SJCRH30 (cell line): ENCODE data around the gene CMBL. TPM values are rescaled to one million over a fixed set of nuclear protein-coding genes. Genes with fewer than 3 reads are reported as not detected.
A peak's percentile ranks its signal among the peaks of the same experiment; 100 is the strongest.
"Not testable (repeated sequence)": the region's sequence is repeated elsewhere in the genome, so short reads cannot be mapped to it uniquely, and the experiment has no call there.

Source experiments
- DNase-seq, 2 experiments: peaks; one replicate each; pipeline ENCODE4 v3.0.0-alpha.2; 2015 to 2020
- H3K27ac ChIP-seq: fragments of 250-450 bp; sonication (Bioruptor Pico); 2 replicates; pipeline ENCODE4 v1.5.1; 2020; ENCODE audit warnings: mild to moderate bottlenecking, moderate library complexity
- H3K27me3 ChIP-seq: fragments of 250-450 bp; sonication (Bioruptor Pico); 2 replicates; pipeline ENCODE4 v1.5.1; 2020; ENCODE audit warnings: mild to moderate bottlenecking, moderate library complexity
- H3K36me3 ChIP-seq: fragments of 250-450 bp; sonication (Bioruptor Pico); 2 replicates; pipeline ENCODE4 v1.5.1; 2020; ENCODE audit warnings: mild to moderate bottlenecking, moderate library complexity
- H3K4me1 ChIP-seq: fragments of 250-450 bp; sonication (Bioruptor Pico); 2 replicates; pipeline ENCODE4 v1.5.1; 2020; ENCODE audit warnings: mild to moderate bottlenecking, moderate library complexity
- H3K4me3 ChIP-seq: fragments of 250-450 bp; sonication (Bioruptor Pico); 2 replicates; pipeline ENCODE4 v1.5.1; 2020; ENCODE audit warnings: mild to moderate bottlenecking, moderate library complexity
- H3K9me3 ChIP-seq: fragments of 250-450 bp; sonication (Bioruptor Pico); replicated peaks from 2 replicates; pipeline ENCODE4 v1.5.1; 2020; ENCODE audit warnings: mild to moderate bottlenecking, moderate library complexity
- total RNA-seq: library from RNA; depleted of rRNA; stranded (reverse); fragments of >200 nt; shearing (Covaris generic); gene quantifications from 2 replicates; pipeline ENCODE4 v1.2.3, GENCODE V29; 2014; rRNA removed

The CMBL gene
- not detected in 2 replicates for total RNA-seq

DNA sequence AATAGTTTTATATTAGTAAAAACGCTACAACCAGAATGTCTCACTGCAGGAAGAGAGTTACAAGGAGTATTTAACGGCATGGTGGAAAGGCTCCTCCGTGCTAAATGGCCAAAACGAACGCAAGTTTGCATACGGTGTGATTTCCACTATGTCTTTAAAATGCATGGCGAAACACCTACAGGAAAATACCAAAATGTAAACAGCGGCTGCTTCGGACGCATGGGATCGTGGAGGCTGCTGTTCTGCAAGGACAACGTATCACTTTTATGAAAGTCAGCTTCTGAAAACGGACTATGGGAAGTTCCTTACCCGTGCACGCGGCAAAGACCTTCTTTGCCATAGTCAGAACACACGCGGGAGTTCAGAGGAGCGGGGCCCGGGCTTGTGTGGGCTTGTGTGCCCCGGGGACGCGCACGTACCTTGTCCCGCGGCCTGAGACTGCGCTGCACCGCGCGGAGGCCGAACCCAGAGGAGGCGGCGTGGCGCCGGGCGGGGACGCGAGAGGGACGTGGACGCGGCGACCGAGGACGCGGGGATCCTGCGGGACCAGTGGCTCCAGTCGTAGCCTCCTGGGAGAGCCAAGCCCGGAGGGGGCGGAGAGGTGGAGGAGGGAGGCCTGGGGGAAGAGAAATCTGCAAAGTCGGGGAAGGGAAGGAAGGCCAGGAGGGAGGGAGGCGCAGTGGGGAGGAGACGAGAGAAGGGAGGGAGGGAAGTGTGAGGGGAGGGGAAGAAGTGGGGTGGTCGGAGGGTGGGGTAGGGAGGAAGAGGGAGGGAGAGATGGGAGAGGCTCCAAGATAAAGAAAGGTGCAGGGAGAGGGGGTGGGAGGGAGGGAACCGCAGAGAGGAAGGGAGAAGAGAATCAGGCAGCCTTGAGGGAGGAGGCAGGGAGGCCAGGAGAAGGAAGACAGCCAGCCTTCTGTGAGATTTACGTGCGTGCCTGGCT is at the start of gene CMBL:
Gene CMBL (minus strand): TSS at position 697 of the 943 bp plus-strand sequence. CDS start 17,140 bp downstream, outside the sequence.
- Histone ChIP-seq H3K9me3 (no peaks in the 10 kb centered on the region), H3K27ac (no peak within 1 kb of the TSS), H3K4me1 (no peaks in the 10 kb centered on the region), H3K27me3 (no peaks in the 10 kb centered on the region), H3K36me3 (no peaks in the 10 kb centered on the region), H3K4me3 (no peak within 1 kb of the TSS)
- DNase-seq, result no peak

DNA sequence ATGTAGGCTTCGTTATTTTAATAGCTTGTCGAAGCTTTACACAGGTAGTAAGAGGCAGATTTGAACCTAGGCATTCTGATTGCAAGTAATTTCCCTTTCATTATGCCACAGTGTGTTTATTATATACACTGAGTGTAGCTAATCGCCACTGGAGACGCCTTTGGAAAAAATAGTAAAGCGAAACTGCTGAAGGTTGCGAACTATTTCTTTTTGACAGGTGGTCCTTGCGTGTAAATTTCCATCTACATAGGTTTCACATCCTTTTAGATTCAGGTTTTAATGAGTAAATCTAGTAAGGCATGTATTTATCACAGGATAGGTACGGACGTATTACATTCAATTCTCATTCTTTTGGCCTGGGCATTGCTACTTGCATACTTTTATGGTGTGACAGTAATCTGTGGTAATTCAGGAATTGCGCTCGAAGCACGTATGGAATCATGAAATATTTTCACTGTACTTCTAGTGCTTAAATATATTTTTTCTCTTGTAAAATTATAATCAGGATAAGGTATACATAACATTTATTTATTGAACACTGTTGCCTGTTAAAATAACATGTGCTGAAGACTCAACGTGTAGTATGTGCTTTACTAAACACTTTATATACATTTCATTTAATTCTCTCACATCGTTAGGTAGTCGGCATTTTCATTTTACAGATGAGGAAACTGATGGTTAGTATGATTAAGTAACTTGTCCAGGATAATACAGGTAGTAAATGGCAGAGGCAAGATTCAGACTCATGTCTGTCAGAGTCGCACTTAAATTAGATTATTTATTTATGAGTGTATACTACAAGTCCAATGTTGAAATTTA is 47.6 kb upstream of the CMBL start:
- H3K9me3 ChIP-seq, result no peaks in the 10 kb centered on the region
- H3K27me3 ChIP-seq, result no peaks in the 10 kb centered on the region
- H3K36me3 ChIP-seq, result no peaks in the 10 kb centered on the region
- peak in 1 of 2 experiments; percentile 19 for DNase-seq
- peak overlapping the region; percentile 91; the same call in 1 of the 2 replicates for H3K27ac ChIP-seq
- peak overlapping the region; percentile 88 for H3K4me3 ChIP-seq
- H3K4me1 ChIP-seq, result no peaks in the 10 kb centered on the region

DNA sequence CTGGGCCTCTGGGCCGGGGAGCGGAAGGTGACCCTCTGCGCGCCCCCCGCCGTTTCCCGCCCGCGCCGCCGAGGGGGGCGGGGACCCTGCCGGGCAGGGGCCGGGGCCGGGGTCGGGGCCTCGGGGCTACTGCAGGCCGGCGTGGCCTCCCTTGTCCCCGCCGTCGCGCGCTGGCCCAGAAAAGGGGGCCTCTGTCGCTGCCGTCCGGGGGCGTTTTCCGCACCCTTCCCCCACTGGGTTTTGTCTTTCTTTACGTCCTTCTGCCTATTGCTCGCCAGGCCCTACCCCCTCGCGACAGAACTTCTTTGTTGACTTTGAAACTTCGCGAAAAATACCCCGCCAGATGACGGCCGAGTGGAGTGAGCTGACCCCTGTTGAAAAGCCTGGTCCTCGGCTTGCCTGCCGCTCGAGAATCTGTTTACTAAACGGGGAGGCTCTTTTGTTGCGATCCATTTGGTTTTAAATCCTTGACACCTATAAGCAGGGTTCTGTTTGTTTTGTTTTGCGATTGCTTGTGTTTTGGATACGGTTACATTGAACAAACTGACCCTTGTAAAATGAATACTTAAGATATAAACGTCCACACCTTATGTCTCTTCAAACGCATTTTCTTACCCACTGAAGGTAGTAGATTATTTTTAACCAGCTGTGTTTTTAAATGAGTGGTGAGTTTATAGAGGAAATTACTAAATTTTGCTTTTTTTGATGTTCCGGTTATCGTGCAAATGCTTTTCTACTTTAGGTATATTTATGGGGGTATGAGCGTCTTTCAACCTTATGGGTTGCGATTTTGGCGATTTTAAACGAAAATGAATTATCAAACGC is 46.6 kb upstream of the CMBL start:
- Histone ChIP-seq H3K4me3 (peak overlapping the region; percentile 88), H3K27me3 (no peaks in the 10 kb centered on the region), H3K4me1 (no peaks in the 10 kb centered on the region), H3K36me3 (no peaks in the 10 kb centered on the region), H3K27ac (peak overlapping the region; percentile 91), H3K9me3 (no peaks in the 10 kb centered on the region)
- DNase-seq, result peak; percentile 53 to 64

- no peaks in the 10 kb centered on the region for H3K4me1 ChIP-seq
- peak within 1 kb of the TSS; percentile 91 for H3K27ac ChIP-seq
- no peaks in the 10 kb centered on the region for H3K27me3 ChIP-seq
- peak; percentile 87 to 89 for DNase-seq
- H3K36me3 ChIP-seq, result no peaks in the 10 kb centered on the region
- peak within 1 kb of the TSS; percentile 88 for H3K4me3 ChIP-seq
- H3K9me3 ChIP-seq, result no peaks in the 10 kb centered on the region
These were observed 45.7 kb upstream of the CMBL start, which contains the start of gene MARCHF6 for GRCh38 chr5:10353241-10354047. Gene MARCHF6 (plus strand): TSS chr5:10353695. CDS start chr5:10353899, 204 bp downstream.

DNA sequence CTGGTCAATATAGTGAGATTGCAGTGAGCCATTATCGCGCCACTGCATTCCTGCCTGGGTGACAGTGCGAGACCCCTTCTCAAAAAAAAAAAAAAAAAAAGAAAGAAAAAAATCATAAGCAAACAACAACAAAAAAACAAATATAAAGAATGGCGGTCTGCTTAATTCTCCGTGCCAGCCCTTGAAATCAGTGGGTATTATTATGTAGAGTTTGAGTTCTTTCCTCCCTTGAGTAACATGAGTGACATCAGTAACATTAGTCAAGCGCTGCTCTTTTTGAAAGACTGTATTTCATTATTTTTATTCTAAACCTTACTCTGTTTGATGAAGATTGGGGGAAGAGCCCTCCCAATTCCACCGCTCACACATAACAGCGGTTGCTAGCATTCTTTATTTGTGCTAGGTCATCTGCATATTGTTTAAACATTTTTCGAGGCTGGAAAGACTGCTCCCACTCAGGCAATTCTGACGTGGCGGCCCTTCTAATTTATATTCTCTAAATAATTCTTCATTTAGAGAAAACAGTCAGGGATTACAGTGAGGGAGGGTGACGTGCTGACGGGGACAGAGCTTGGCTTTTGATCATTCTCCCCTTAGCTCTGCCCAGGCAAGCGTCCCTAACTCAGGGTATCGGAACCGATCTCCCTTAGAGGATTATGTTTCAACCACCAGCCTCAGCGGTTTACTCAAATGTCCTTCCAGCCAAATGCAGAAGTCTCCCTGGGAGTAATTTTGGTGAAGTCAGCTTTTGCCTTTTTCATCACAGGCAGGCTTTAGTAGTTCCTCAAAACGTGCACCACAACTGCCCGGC is 44.9 kb upstream of the CMBL start:
- peak; percentile 33 to 60 for DNase-seq
- H3K4me1 ChIP-seq, result no peaks in the 10 kb centered on the region

GRCh38 chr5:10351919-10352318 is 44.2 kb upstream of the CMBL start:
- Histone ChIP-seq H3K27ac (no peak overlapping the region), H3K4me1 (no peaks in the 10 kb centered on the region), H3K36me3 (no peaks in the 10 kb centered on the region), H3K27me3 (no peaks in the 10 kb centered on the region), H3K9me3 (no peaks in the 10 kb centered on the region), H3K4me3 (no peak overlapping the region)
- no peak for DNase-seq

More for the DNA sequence above, 44.9 kb upstream of the CMBL start:
- H3K9me3 ChIP-seq, result no peaks in the 10 kb centered on the region
- no peaks in the 10 kb centered on the region for H3K36me3 ChIP-seq
- no peaks in the 10 kb centered on the region for H3K27me3 ChIP-seq
- H3K4me3 ChIP-seq, result peak overlapping the region; percentile 88
- H3K27ac ChIP-seq, result peak overlapping the region; percentile 91

DNA sequence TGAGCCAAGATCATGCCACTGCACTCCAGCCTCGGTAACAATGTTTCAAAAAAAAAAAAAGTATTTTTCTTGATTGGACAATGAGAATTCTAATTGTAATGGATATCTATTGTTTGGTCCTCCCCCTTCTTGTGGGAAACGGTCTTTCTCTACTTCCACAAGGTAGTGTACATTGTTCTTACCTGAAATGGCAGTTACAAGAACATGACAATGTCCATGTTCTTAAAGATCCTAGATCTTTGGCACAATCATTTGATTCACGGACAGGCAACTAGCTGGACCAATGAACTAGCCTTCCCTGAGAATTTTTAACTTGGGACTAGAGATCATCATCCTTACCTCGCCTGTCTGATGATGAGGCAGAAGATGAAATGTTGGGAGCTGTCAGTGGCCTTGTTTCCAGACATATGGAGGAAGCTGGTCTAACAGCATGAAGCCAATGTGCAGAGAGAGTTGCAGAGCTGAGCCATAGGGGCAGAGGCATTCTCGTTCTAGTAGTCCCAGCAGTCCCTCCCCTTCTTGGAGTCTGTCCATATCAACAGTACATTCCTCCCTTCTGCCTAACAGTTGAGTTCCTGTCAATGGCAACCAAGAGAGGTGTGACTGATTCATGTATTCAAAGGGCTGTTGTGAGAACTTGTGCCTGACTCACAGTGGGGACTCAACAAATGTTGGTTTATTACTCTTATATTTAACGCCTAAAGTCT is 43.6 kb upstream of the CMBL start:
- Histone ChIP-seq H3K27me3 (no peaks in the 10 kb centered on the region), H3K27ac (no peak overlapping the region), H3K4me3 (no peak overlapping the region), H3K36me3 (no peaks in the 10 kb centered on the region), H3K4me1 (no peaks in the 10 kb centered on the region), H3K9me3 (no peaks in the 10 kb centered on the region)
- no peak for DNase-seq

DNA sequence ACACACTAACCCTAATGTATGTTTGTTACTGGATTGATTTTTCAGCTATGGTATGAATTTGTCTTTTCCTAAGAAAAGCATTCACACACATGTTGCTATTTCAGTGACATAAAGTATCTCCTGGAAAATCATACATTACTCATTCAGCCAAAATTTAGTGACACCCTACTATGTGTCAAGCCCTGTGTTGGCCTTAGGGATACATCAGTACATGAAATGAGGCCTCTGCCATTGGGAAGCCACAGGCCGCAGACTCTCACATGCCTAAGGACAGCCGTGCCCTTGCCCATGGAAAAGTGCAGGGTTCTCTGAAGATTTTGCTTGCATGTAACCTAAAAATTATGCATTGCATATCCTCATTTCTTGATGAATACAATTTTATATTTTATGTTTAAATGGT is 40.6 kb upstream of the CMBL start:
- Histone ChIP-seq H3K4me3 (no peak overlapping the region), H3K9me3 (no peaks in the 10 kb centered on the region), H3K4me1 (no peaks in the 10 kb centered on the region), H3K36me3 (no peaks in the 10 kb centered on the region), H3K27me3 (no peaks in the 10 kb centered on the region), H3K27ac (no peak overlapping the region)
- DNase-seq, result no peak

- not testable (repeated sequence) for H3K4me1 ChIP-seq, H3K9me3 ChIP-seq, H3K27me3 ChIP-seq, H3K27ac ChIP-seq, H3K4me3 ChIP-seq, H3K36me3 ChIP-seq, DNase-seq
These were observed 36.9 kb upstream of the CMBL start for GRCh38 chr5:10344461-10345106.

DNA sequence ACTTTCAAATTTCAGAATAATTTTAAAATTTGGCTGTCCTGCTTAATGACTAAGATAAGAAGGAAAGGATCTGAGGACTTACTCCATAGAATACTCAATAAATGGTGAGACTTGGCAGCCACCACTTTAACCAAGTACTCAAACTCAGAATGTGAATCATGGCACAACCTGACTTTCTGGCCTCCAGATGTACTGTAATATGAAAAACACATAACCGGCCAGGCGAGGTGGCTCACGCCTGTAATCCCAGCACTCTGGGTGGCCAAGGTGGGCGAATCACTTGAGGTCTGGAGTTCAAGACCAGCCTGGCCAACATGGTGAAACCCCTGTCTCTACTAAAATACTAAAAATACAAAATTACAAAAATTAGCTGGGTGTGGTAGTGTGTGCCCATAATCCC is 35.8 kb upstream of the CMBL start:
- Histone ChIP-seq H3K27ac (no peak overlapping the region), H3K36me3 (no peaks in the 10 kb centered on the region), H3K4me1 (no peaks in the 10 kb centered on the region), H3K27me3 (no peaks in the 10 kb centered on the region), H3K4me3 (no peak overlapping the region), H3K9me3 (no peaks in the 10 kb centered on the region)
- no peak for DNase-seq

GRCh38 chr5:10339958-10340357 is 32.3 kb upstream of the CMBL start:
- Histone ChIP-seq H3K4me3 (no peak overlapping the region), H3K27me3 (no peaks in the 10 kb centered on the region), H3K9me3 (no peaks in the 10 kb centered on the region), H3K4me1 (no peaks in the 10 kb centered on the region), H3K36me3 (no peaks in the 10 kb centered on the region), H3K27ac (no peak overlapping the region)
- DNase-seq, result no peak
